Erythroblast (primary cell): ENCODE results near the gene RIC3.

Experiments
- GATA1 ChIP-seq: IDR thresholded peaks from 2 replicates; pipeline ENCODE4 v1.6.1; 2011; ENCODE audit warnings: low read depth, mild to moderate bottlenecking, control low read depth, low read length, moderate library complexity
- POLR2A ChIP-seq: IDR thresholded peaks from 2 replicates; pipeline ENCODE4 v1.6.1; 2011; ENCODE audit warnings: mild to moderate bottlenecking, low read length

DNA sequence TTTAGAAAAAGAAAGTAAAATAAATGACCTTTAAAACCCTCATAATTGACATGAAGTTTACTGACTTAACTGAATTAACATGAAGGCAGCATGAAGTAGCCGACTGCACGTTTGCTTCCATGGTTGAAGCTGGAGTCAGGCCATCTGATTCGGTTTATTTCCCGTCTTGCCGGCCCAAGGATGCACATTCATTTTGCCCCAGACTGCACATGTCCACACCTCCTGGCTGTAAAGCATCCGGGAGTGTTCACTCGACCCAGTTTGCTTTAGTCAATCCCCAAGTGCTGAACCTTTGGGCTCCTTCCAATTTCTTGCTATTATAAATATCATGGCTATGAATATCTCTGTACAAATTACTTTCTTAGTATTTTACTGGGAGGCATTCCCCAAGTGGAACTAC lies 105.5 kb downstream of the RIC3 start:
- TF ChIP-seq POLR2A (no peak), GATA1 (no peak)
